Endothelial cell of umbilical vein (primary cell): ENCODE measurements around the gene COL15A1.

Source experiments
- MYC ChIP-seq: IDR thresholded peaks from one replicate; pipeline ENCODE4 v1.6.1; 2011; ENCODE audit warnings: mild to moderate bottlenecking, low read depth, low read length
- POLR2A ChIP-seq: IDR thresholded peaks from 2 replicates; pipeline ENCODE4 v1.6.1; 2012; ENCODE audit warnings: low read depth, mild to moderate bottlenecking, control low read depth, low read length
- TF ChIP-seq, protein P1 (sequence below): IDR thresholded peaks from 2 replicates; pipeline ENCODE4 v1.6.1; 2011; ENCODE audit not compliant: insufficient read depth, insufficient read length

GRCh38 chr9:98964201-98964600 is 20.5 kb downstream of the COL15A1 start:
- TF ChIP-seq POLR2A (no peak), MYC (no peak)
- TF ChIP-seq, protein P1, sequence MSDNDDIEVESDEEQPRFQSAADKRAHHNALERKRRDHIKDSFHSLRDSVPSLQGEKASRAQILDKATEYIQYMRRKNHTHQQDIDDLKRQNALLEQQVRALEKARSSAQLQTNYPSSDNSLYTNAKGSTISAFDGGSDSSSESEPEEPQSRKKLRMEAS = no peak
